ENCODE measurements around the gene ZNF746.

- no peak for TF ChIP-seq CTCF (conservative IDR thresholded peaks at IDR 0.05)
- no peak for TF ChIP-seq ZFX (IDR thresholded peaks at IDR 0.05)
Measured at GRCh38 chr7:149477494-149478443, 19.8 kb downstream of the ZNF746 start.
